Hepatocyte (in vitro differentiated cells): ENCODE measurements around the gene STK4. TPM values are rescaled to one million over a fixed set of nuclear protein-coding genes. Genes with fewer than 3 reads are reported as not detected.

Experiments used
- DNase-seq: peaks from one replicate; pipeline ENCODE4 v3.0.0-alpha.2; 2016; ENCODE audit warnings: low spot score
- H2AFZ ChIP-seq: fragments of 200-600 bp; sonication (generic); 2 replicates; pipeline ENCODE4 v1.6.0; 2016; ENCODE audit warnings: antibody characterized with exemption, mild to moderate bottlenecking
- H3K27ac ChIP-seq: fragments of 200-600 bp; sonication (generic); 2 replicates; pipeline ENCODE4 v1.5.1; 2016; ENCODE audit warnings: mild to moderate bottlenecking
- H3K27me3 ChIP-seq: fragments of 200-600 bp; sonication (generic); 2 replicates; pipeline ENCODE4 v1.6.1; 2016
- H3K36me3 ChIP-seq: fragments of 200-600 bp; sonication (generic); replicated peaks from 2 replicates; pipeline ENCODE4 v1.5.1; 2016; ENCODE audit warnings: low read depth; ENCODE audit not compliant: insufficient read depth
- H3K4me1 ChIP-seq: fragments of 200-600 bp; sonication (generic); 2 replicates; pipeline ENCODE4 v1.5.1; 2016; ENCODE audit warnings: mild to moderate bottlenecking, moderate library complexity; ENCODE audit not compliant: insufficient read depth
- H3K4me2 ChIP-seq: fragments of 200-600 bp; sonication (generic); 2 replicates; pipeline ENCODE4 v1.6.0; 2016
- H3K4me3 ChIP-seq: fragments of 200-600 bp; sonication (generic); 2 replicates; pipeline ENCODE4 v1.5.1; 2016; ENCODE audit warnings: mild to moderate bottlenecking
- H3K79me2 ChIP-seq: fragments of 200-600 bp; sonication (generic); 2 replicates; pipeline ENCODE4 v1.6.0; 2017; ENCODE audit warnings: mild to moderate bottlenecking
- H3K9me2 ChIP-seq: fragments of 200-600 bp; sonication (generic); replicated peaks from 2 replicates; pipeline ENCODE4 v1.6.0; 2017; ENCODE audit warnings: mild to moderate bottlenecking; ENCODE audit not compliant: insufficient read depth
- H3K9me3 ChIP-seq: fragments of 200-600 bp; sonication (generic); 2 replicates; pipeline ENCODE4 v1.5.1; 2016; ENCODE audit warnings: low read depth, mild to moderate bottlenecking
- H4K20me1 ChIP-seq: fragments of 200-600 bp; sonication (generic); 2 replicates; pipeline ENCODE4 v1.6.0; 2016; ENCODE audit warnings: mild to moderate bottlenecking; ENCODE audit not compliant: insufficient read depth, poor library complexity, severe bottlenecking
- CTCF ChIP-seq: fragments of 200-600 bp; sonication (generic); IDR thresholded peaks from 2 replicates; pipeline ENCODE4 v1.5.1; 2016; ENCODE audit warnings: antibody characterized with exemption, mild to moderate bottlenecking; ENCODE audit not compliant: poor library complexity
- EZH2 ChIP-seq: fragments of 200-600 bp; sonication (generic); IDR thresholded peaks from 2 replicates; pipeline ENCODE4 v1.6.1; 2016; ENCODE audit warnings: antibody characterized with exemption, mild to moderate bottlenecking, borderline replicate concordance
- EZH2phosphoT487 ChIP-seq: fragments of 200-600 bp; sonication (generic); IDR thresholded peaks from one replicate; pipeline ENCODE4 v1.6.1; 2018; ENCODE audit warnings: antibody characterized with exemption, mild to moderate bottlenecking, low read depth, moderate library complexity; ENCODE audit not compliant: unreplicated experiment, severe bottlenecking
- WGBS: methylation state at CpG from one replicate; pipeline ENCODE4 v1.1.6; 2016; ENCODE audit warnings: low lambda C conversion rate; ENCODE audit errors: missing lambda C conversion rate; 5-methylcytosine and 5-hydroxymethylcytosine counted together
- polyA plus RNA-seq: library from polyadenylated mRNA; unstranded; fragments of >200 nt; fragmentation: Nextera tagmentation; extraction: Ambion mirVana; gene quantifications from 2 replicates; pipeline ENCODE4 v1.2.1, GENCODE V29; 2016
- total RNA-seq: library from RNA; depleted of rRNA; stranded (reverse); fragments of >200 nt; gene quantifications from 2 replicates; pipeline ENCODE4 v1.2.3, GENCODE V29; 2014

Gene STK4
- total RNA-seq: 16.5 and 21.4 TPM in 2 replicates
- polyA plus RNA-seq: 11.4 and 16.4 TPM in 2 replicates

- Histone ChIP-seq H3K9me2 (no peaks in the 10 kb centered on the region), H3K79me2 (peaks cover 44% of the 10 kb centered on the region)
- WGBS: 2% methylated on average over 65 of the region's 68 CpGs
These were observed at the start of gene STK4 for GRCh38 chr20:44966030-44966961. STK4 (plus strand) TSS chr20:44966512; CDS start chr20:44966569, 57 bp downstream.

GRCh38 chr20:44916586-44916985 lies 49.7 kb upstream of the STK4 start:
- TF ChIP-seq EZH2phosphoT487: no peak
- no peak for TF ChIP-seq CTCF
- no peak for TF ChIP-seq EZH2
- Histone ChIP-seq H3K4me1 (no peaks in the 10 kb centered on the region), H3K27me3 (no peaks in the 10 kb centered on the region), H3K27ac (no peak overlapping the region), H3K9me2 (no peaks in the 10 kb centered on the region), H4K20me1 (no peaks in the 10 kb centered on the region), H3K79me2 (no peaks in the 10 kb centered on the region), H3K4me2 (no peak overlapping the region), H2AFZ (no peak overlapping the region), H3K36me3 (no peaks in the 10 kb centered on the region), H3K4me3 (no peak overlapping the region), H3K9me3 (no peaks in the 10 kb centered on the region)
- no peak for DNase-seq
- WGBS: 94% methylated on average over 12 of the region's 12 CpGs

More at GRCh38 chr20:44966030-44966961, at the start of gene STK4:
- H3K4me1 ChIP-seq: peaks cover 13% of the 10 kb centered on the region
- peak; percentile 98 for DNase-seq
- H3K4me2 ChIP-seq: peak within 1 kb of the TSS; percentile 84
- no peaks in the 10 kb centered on the region for H3K9me3 ChIP-seq
- H3K27ac ChIP-seq: peak within 1 kb of the TSS; percentile 85
- H2AFZ ChIP-seq: peak within 1 kb of the TSS; percentile 95
- peak within 1 kb of the TSS; percentile 59 for H3K4me3 ChIP-seq
- H4K20me1 ChIP-seq: no peaks in the 10 kb centered on the region
- no peaks in the 10 kb centered on the region for H3K36me3 ChIP-seq
- no peaks in the 10 kb centered on the region for H3K27me3 ChIP-seq
- TF ChIP-seq CTCF (peak; percentile 41), EZH2phosphoT487 (no peak)

- TF ChIP-seq EZH2 (no peak), CTCF (no peak), EZH2phosphoT487 (no peak)
- DNase-seq: no peak
- no peak overlapping the region for H3K27ac ChIP-seq
- H3K36me3 ChIP-seq: no peaks in the 10 kb centered on the region
- no peaks in the 10 kb centered on the region for H3K79me2 ChIP-seq
- H3K9me3 ChIP-seq: no peaks in the 10 kb centered on the region
- H4K20me1 ChIP-seq: no peaks in the 10 kb centered on the region
- no peak overlapping the region for H3K4me3 ChIP-seq
- H3K4me2 ChIP-seq: no peak overlapping the region
- no peaks in the 10 kb centered on the region for H3K27me3 ChIP-seq
- no peak overlapping the region for H2AFZ ChIP-seq
- no peaks in the 10 kb centered on the region for H3K9me2 ChIP-seq
- 100% methylated on average over 2 of the region's 2 CpGs for WGBS
- no peaks in the 10 kb centered on the region for H3K4me1 ChIP-seq
These were observed 48.9 kb upstream of the STK4 start for GRCh38 chr20:44917399-44917798.
